BJ (cell line): ENCODE results near the gene COA3. TPM values are rescaled to one million over a fixed set of nuclear protein-coding genes. Genes with fewer than 3 reads are reported as not detected.
A peak's percentile ranks its signal among the peaks of the same experiment; 100 is the strongest.
"Not testable (repeated sequence)": the region's sequence is repeated elsewhere in the genome, so short reads cannot be mapped to it uniquely, and the experiment has no call there.

Experiments used
- CTCF ChIA-PET: fragments of 350-600 bp; formaldehyde crosslinking; extraction: SDS; loops from one replicate; lab custom pipeline; 2021; ENCODE audit warnings: antibody characterized with exemption, inconsistent platforms; lab: Yijun Ruan, JAX
- POLR2A ChIA-PET: fragments of 300-600 bp; sonication (Branson Sonifier 250); formaldehyde crosslinking; extraction: SDS; loops from one replicate; lab custom pipeline; 2021; ENCODE audit warnings: antibody characterized with exemption; lab: Charles Lee
- DNase-seq: peaks from one replicate; pipeline ENCODE4 v3.0.0-alpha.2; 2011; ENCODE audit warnings: low read depth
- H3K27me3 ChIP-seq: 2 replicates; pipeline ENCODE4 v1.6.0; 2011; ENCODE audit warnings: low read length; ENCODE audit not compliant: control insufficient read depth, insufficient read depth
- H3K36me3 ChIP-seq: 2 replicates; pipeline ENCODE4 v1.5.1; 2011; ENCODE audit warnings: low read length; ENCODE audit not compliant: control insufficient read depth, insufficient read depth
- H3K4me3 ChIP-seq: 2 replicates; pipeline ENCODE4 v1.5.1; 2011; ENCODE audit warnings: low read depth, mild to moderate bottlenecking, control low read depth, low read length
- polyA plus RNA-seq: library from polyadenylated mRNA; depleted of rRNA; stranded (reverse); fragments of >200 nt; gene quantifications from 2 replicates; pipeline ENCODE4 v1.2.3, GENCODE V29; 2011
- TF ChIP-seq, protein P1 (sequence below): IDR thresholded peaks from 2 replicates; pipeline ENCODE4 v1.5.1; 2011; ENCODE audit warnings: low read depth, mild to moderate bottlenecking, control low read depth, inconsistent platforms, low read length, moderate library complexity; ENCODE audit not compliant: insufficient read depth

The COA3 gene
- polyA plus RNA-seq, 1 experiment, result 91.9 TPM

DNA sequence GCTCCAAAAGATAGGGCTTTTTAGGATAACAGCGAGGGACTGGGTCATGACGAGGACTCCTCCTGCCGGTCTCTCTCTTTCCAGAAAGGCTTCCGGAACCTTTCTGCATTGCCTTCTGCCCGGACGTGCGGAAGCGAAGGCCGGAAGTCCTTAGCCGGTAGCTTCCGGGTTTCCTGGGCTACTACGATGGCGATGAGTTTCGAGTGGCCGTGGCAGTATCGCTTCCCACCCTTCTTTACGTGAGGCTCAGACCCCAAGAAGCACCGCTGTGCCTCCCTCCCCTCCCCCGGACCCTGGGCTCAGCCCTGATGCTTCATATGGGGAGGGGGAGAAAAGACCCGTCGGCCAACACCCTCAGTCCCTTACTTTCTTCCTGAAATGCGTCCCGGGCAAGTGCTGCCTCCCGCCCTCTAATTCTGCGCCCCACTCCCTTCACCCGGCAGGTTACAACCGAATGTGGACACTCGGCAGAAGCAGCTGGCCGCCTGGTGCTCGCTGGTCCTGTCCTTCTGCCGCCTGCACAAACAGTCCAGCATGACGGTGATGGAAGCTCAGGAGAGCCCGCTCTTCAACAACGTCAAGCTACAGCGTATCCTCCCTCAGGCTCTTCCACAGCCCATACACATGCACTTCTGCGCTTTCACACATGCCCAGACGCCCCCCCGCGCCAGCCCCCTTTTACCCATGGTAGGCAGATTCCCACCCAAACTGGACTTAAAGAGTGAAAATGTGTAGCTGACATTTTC is 25.0 kb downstream of the COA3 start, which contains the start of gene VPS25:
TSS of gene VPS25 (plus strand) at position 160 of the 746 bp plus-strand sequence. CDS start at position 187, 27 bp downstream.
- peak; percentile 31 for DNase-seq
- ChIA-PET POLR2A (interaction anchor here (0.6 kb wide), 2 partner anchors 10 to 152 kb away, joined by 3 to 4 read pairs; no protein-coding TSS in a partner anchor), CTCF (interaction anchor here (1.6 to 3.4 kb wide), 3 partner anchors 10 to 195 kb away, joined by 3 to 20 read pairs (median 16); partner anchors contain the start of gene RAMP2)
- H3K4me3 ChIP-seq, result peak within 1 kb of the TSS; percentile 81
- H3K27me3 ChIP-seq, result no peaks in the 10 kb centered on the region
- peaks cover 3% of the 10 kb centered on the region for H3K36me3 ChIP-seq
- TF ChIP-seq, protein P1, sequence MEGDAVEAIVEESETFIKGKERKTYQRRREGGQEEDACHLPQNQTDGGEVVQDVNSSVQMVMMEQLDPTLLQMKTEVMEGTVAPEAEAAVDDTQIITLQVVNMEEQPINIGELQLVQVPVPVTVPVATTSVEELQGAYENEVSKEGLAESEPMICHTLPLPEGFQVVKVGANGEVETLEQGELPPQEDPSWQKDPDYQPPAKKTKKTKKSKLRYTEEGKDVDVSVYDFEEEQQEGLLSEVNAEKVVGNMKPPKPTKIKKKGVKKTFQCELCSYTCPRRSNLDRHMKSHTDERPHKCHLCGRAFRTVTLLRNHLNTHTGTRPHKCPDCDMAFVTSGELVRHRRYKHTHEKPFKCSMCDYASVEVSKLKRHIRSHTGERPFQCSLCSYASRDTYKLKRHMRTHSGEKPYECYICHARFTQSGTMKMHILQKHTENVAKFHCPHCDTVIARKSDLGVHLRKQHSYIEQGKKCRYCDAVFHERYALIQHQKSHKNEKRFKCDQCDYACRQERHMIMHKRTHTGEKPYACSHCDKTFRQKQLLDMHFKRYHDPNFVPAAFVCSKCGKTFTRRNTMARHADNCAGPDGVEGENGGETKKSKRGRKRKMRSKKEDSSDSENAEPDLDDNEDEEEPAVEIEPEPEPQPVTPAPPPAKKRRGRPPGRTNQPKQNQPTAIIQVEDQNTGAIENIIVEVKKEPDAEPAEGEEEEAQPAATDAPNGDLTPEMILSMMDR, result peak; percentile 34

GRCh38 chr17:42772945-42773289 is 25.6 kb downstream of the COA3 start:
- TF ChIP-seq, protein P1, result no peak
- Histone ChIP-seq H3K36me3 (peaks cover under 1% of the 10 kb centered on the region; the same call in 1 of the 2 replicates), H3K4me3 (peak overlapping the region; percentile 81), H3K27me3 (no peaks in the 10 kb centered on the region)
- ChIA-PET POLR2A (no interaction called here), CTCF (interaction anchor here (1.6 to 3.4 kb wide), 3 partner anchors 9 to 194 kb away, joined by 3 to 20 read pairs (median 16); partner anchors contain the start of gene RAMP2)
- DNase-seq, result no peak

- H3K27me3 ChIP-seq, POLR2A ChIA-PET, H3K36me3 ChIP-seq, DNase-seq, H3K4me3 ChIP-seq: not testable (repeated sequence)
- CTCF ChIA-PET, result interaction anchor here (0.7 to 1.1 kb wide), 3 partner anchors 10 to 192 kb away, joined by 3 read pairs; partner anchors contain the start of genes BECN1 and PSMC3IP
Measured at GRCh38 chr17:42769964-42770363, 28.5 kb downstream of the COA3 start.

GRCh38 chr17:42768006-42768405 is 30.5 kb downstream of the COA3 start:
- CTCF ChIA-PET, H3K36me3 ChIP-seq, H3K4me3 ChIP-seq, H3K27me3 ChIP-seq, DNase-seq, POLR2A ChIA-PET: not testable (repeated sequence)

- POLR2A ChIA-PET, result no interaction called here
- no peak for DNase-seq
- CTCF ChIA-PET, result no interaction called here
- TF ChIP-seq, protein P1, result no peak
- no peaks in the 10 kb centered on the region for H3K36me3 ChIP-seq
- no peaks in the 10 kb centered on the region for H3K27me3 ChIP-seq
- H3K4me3 ChIP-seq, result no peak overlapping the region
Measured at GRCh38 chr17:42767512-42767911, 31.0 kb downstream of the COA3 start.

DNA sequence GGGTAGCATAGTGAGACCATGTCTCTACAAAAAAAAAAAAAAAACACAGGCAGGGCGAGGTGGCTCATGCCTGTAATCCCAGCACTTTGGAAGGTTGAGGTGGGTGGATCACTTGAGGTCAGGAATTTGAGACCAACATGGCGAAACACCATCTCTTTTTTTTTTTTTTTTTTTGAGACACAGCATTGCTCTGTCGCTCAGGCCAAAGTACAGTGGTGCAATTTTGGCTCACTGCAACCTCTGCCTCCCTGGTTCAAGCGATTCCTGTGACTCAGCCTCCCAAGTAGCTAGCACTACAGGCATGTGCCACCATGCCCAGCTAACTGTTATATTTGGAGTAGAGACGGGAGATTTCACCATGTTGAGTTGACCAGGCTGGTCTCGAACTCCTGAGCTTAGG is 32.4 kb downstream of the COA3 start:
- ChIA-PET CTCF (interaction anchor here (0.5 to 1.0 kb wide), 3 partner anchors 47 to 390 kb away, joined by 3 read pairs; no protein-coding TSS in a partner anchor), POLR2A (no interaction called here)

More for the DNA sequence above, 32.4 kb downstream of the COA3 start:
- Histone ChIP-seq H3K4me3 (no peak overlapping the region), H3K36me3 (no peaks in the 10 kb centered on the region), H3K27me3 (peaks cover 3% of the 10 kb centered on the region)
- DNase-seq, result no peak
- TF ChIP-seq, protein P1, result no peak
